Measurements from ENCODE around the gene TTLL5.
"Not testable (repeated sequence)": the region's sequence is repeated elsewhere in the genome, so short reads cannot be mapped to it uniquely, and the experiment has no call there.

TTLL5 gene

DNA sequence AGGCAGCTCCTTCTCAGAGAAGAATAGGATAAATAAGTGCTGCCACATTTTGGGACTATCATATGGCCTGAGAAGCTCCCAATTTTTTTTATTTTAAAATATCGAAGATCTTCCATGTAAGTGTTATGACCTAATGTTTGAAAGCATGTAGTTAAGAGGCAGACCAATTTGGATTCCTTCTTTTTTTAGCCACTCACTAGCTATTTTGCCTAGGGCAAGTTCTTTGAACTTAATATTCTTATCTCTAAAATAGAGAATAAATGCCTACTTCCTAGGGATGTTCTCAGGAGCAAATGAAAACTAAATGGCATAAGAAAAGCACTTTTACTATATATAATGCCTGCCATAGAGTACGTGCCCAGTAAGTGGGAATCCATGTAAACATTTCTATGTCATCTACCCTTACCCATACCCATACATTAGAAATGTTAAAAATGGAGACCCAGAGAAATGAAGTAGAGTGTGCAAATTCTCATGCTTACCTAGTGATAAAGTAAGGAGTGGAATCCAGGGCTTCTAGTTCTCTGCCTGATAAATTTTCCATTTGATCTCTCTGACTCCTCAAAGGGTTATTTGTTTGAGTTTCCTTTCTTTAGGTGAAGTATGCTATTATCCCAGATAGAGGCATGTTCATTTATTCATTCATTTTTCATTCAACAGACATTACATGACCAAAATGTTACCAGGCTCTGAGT lies 172.4 kb downstream of the TTLL5 start:
- DNase-seq (ENCODE audit: low read depth in 2 of 2) = no peak

GRCh38 chr14:75835156-75835725 lies 174.2 kb downstream of the TTLL5 start:
- no peak for DNase-seq (ENCODE audit: low read depth in 2 of 2)

GRCh38 chr14:75835737-75836136 lies 174.7 kb downstream of the TTLL5 start:
- no peak for DNase-seq (ENCODE audit: low read depth in 2 of 2)

GRCh38 chr14:75837151-75837787 lies 176.2 kb downstream of the TTLL5 start:
- no peak for DNase-seq (ENCODE audit: low read depth in 2 of 2)

DNA sequence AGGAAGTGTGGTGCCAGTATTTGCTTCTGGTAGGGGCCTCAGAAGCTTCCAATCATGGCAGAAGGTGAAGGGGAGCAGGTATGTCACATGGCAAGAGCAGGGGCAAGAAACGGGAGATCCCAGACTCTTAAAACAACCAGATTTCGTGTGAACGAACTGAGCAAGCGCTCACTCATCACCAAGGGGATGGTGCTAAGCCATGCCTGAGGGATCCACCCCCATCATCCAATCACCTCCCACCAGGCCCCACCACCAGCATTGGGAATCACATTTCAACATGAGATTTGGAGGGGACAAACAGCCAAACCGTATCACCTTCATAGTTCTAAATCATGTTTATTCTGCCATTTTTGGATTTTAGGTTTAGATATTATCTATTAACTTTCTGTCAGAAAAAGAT lies 179.9 kb downstream of the TTLL5 start:
- no peak for DNase-seq (ENCODE audit: low read depth in 2 of 2)

DNA sequence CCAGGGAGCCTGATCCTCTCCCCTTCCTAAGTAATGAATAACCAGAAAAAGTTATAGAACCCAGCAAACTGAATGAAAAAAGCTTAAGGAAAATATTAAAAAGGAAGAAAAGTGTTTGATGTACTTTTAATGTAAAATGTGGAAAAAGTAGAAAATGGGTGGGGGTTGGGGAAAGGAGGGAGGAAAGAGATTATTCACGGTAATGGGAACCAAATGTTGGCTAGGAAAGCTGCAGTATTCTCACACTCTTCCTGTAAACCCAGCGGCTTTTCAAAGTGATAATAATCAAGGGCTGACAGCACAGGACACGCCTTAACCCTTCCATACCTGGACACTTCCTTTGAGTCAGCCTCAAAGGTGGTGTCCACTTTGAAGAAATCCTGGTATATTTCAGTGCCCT lies 181.5 kb downstream of the TTLL5 start:
- DNase-seq (ENCODE audit: low read depth in 2 of 2) = no peak

GRCh38 chr14:75844486-75844885 lies 183.4 kb downstream of the TTLL5 start:
- DNase-seq (ENCODE audit: low read depth in 2 of 2) = no peak

DNA sequence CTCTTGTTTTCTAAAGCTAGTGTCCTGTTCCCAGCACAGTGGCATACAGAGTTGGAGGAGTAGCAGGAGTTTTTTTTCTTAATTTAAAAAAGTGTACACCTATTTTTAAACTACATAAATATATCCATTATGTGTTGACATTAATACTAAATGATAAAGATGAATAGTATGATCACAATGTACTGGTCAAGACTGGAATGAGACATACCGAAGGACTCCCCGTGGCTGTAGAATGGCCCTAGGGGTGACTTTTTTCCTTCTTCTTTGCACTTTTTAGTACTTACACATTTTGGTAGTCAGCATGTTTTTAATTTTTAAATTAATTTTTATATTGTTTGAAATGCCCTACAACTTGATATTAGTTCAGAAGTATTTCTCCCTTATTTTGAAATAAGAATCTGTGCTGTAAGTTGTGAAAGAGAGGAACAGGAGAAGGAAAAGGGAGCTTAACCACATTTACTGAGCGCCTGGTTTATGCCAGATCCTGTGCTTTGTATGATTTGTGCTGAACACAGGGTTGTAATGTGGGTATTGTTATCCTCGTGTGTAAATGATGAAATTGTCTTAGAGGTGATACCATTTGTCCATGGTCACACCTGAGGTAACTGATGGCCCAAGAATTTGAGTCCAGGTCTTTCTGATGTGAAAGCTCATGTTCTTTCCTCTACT lies 184.2 kb downstream of the TTLL5 start:
- no peak for DNase-seq (ENCODE audit: low read depth in 2 of 2)

GRCh38 chr14:75846694-75847093 lies 185.6 kb downstream of the TTLL5 start:
- not testable (repeated sequence) for DNase-seq (ENCODE audit: low read depth in 2 of 2)

- no peak for DNase-seq (ENCODE audit: low read depth in 2 of 2)
Observed at GRCh38 chr14:75847584-75847983, 186.5 kb downstream of the TTLL5 start.

- no peak for DNase-seq (ENCODE audit: low read depth in 2 of 2)
Observed at GRCh38 chr14:75848167-75848913, 187.3 kb downstream of the TTLL5 start.

DNA sequence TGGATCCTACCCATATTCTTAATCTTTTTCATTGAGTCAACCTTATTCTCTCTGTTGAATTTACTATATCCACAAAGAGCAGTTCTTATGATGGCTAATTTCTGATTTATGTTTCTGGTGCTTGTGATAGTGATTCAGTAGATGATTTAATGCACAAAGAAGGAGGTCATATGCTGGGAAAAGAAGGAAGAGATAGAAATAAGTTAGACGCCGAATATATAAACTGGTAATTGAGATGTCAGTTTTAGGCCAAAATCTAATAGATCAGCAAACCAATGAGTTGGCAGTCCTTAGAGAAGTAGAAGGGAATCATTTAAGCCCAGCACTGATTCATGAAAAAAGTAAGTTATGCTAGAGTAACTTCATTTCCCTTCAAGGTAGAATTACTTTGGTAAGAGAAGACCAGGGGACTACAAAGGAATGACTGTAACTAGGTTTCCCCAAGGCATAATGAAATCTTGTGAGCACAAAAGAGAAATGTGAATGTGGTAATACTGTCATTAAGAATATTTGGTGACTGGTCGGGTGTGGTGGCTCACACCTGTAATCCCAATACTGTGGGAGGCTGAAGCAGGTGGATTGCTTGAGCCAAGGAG lies 188.4 kb downstream of the TTLL5 start:
- no peak for DNase-seq (ENCODE audit: low read depth in 2 of 2)

GRCh38 chr14:75851574-75851866 lies 190.5 kb downstream of the TTLL5 start:
- DNase-seq (ENCODE audit: low read depth in 2 of 2) = no peak

GRCh38 chr14:75854111-75854799 lies 193.2 kb downstream of the TTLL5 start:
- no peak for DNase-seq (ENCODE audit: low read depth in 2 of 2)

DNA sequence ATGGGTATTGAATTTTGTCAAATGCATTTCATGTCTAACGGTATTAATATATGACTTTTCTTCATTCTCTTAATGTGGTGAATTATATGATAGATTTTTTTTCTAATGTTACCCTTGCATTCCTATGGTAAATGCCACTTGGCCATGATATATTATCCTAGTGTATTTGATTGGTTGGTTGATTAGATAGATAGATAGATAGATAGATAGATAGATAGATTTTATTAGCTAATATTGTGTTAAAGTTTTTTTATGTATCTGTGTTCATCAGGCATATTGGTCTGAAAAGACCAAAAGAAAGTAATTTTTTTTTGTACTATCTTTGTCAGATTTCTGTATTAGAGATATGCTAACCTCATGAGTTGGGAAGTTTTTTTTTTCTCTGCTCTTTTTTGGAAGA lies 196.2 kb downstream of the TTLL5 start:
- no peak for DNase-seq (ENCODE audit: low read depth in 2 of 2)

- no peak for DNase-seq (ENCODE audit: low read depth in 2 of 2)
Observed at GRCh38 chr14:75858362-75858761, 197.3 kb downstream of the TTLL5 start.

- DNase-seq (ENCODE audit: low read depth in 2 of 2) = no peak
Observed at GRCh38 chr14:75859746-75860145, 198.7 kb downstream of the TTLL5 start.

GRCh38 chr14:75860561-75861160 lies 199.6 kb downstream of the TTLL5 start:
- DNase-seq (ENCODE audit: low read depth in 2 of 2) = no peak

DNA sequence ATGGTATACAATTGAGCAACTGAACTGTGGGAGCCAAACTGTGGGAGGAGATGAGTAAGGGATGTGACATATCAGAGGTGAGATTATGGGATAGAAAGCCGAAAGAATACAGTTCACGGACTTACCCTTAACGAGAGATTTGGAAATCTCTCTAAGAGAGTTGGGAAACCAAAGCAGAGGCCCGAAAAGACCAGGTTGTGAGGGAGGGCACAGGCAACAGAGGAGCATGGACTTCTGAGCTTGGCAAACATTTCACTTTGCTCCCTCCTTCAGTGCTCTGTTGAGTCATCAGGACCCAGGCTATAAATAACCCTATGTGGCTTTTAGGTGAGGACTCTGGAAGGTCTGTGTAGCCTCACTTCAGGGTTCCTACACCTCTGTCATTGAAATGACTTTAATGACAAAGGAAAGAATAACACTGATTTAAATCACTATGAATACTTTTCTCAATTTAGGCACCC lies 200.1 kb downstream of the TTLL5 start:
- DNase-seq (ENCODE audit: low read depth in 2 of 2) = no peak

DNA sequence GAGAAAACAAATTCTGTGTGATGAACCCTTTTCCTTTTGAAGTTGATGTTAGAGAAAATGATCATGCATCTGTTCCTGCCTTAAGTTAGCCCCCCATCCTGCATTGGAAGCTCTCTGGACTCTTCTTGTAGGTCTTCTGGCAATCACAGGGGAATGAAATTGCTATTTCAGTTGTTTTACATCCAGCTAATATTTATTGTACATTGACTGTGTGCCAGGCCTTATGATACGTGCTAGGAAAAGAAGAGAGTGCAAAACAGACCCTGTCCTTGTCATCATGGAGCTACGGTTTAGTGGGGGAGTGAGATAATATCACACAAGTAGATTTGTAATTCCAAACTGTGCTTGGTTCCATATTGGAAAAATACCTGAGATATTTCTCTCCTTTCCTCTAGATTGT lies 202.2 kb downstream of the TTLL5 start:
- no peak for DNase-seq (ENCODE audit: low read depth in 2 of 2)

DNA sequence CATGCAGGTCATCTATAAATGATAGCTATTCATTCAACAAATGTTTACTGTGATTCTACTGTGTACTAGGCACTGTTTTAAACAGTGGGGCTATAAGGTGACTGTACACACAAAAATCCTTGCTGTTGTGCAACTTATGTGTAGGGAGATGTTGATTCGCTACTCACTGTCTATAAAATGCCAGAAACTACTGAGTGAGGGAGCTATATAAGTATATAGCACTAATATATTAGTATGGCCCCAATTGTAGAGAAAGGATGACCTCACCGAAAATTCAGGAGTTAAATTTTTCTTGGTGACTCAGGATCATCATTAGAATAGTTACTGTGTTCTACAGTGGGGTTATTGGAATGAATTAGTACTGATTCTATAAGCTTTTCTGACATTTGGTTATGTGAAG lies 203.3 kb downstream of the TTLL5 start:
- DNase-seq (ENCODE audit: low read depth in 2 of 2) = no peak

Data from stimulated activated CD4-positive, alpha-beta T cell treated with anti-CD3 and anti-CD28 coated beads, Interleukin-1b, Interleukin-23, amount 100 ng/mL, for 4 hours (primary cell).